Prostate gland (tissue), 2 donors: ENCODE measurements around the gene ARHGAP21.

Experiments used
- CTCF ChIP-seq, 4 experiments: fragments of 200-600 bp in 2 of 4; fragments of 450-650 bp in 2 of 4; sonication (generic) in 2 of 4; IDR thresholded peaks; 1 replicate in 3 of 4; 2 replicates in 1 of 4; pipeline ENCODE4 v1.5.1; 2016 to 2019; ENCODE audit warnings: antibody characterized with exemption in 4 of 4, mild to moderate bottlenecking in 2 of 4, moderate library complexity in 2 of 4
- POLR2A ChIP-seq: fragments of 450-650 bp; IDR thresholded peaks from one replicate; pipeline ENCODE4 v1.6.1; 2016; ENCODE audit warnings: antibody characterized with exemption, mild to moderate bottlenecking

GRCh38 chr10:24574161-24574560 lies 149.5 kb downstream of the ARHGAP21 start:
- TF ChIP-seq CTCF (IDR thresholded peaks at IDR 0.05) (no peak), POLR2A (no peak)
